H9 (cell line): Measurements from ENCODE around the gene RNPEP. TPM values are rescaled to one million over a fixed set of nuclear protein-coding genes. Genes with fewer than 3 reads are reported as not detected.

Source experiments
- DNase-seq: peaks from one replicate; pipeline ENCODE4 v3.0.0-alpha.2; 2017
- H2AFZ ChIP-seq: one replicate; pipeline ENCODE4 v1.6.1; 2013; ENCODE audit warnings: mild to moderate bottlenecking, low read length, control low read depth, moderate library complexity
- H2AK5ac ChIP-seq: 2 replicates; pipeline ENCODE4 v1.6.1; 2013; ENCODE audit warnings: low read length, control low read depth, mixed read lengths; ENCODE audit not compliant: insufficient read length
- H2BK120ac ChIP-seq: one replicate; pipeline ENCODE4 v1.6.1; 2013; ENCODE audit warnings: low read depth, mild to moderate bottlenecking, low read length, control low read depth, inconsistent platforms; ENCODE audit not compliant: poor library complexity, severe bottlenecking
- H2BK12ac ChIP-seq: 2 replicates; pipeline ENCODE4 v1.6.1; 2013; ENCODE audit warnings: low read length, control low read depth, mixed read lengths, low read depth; ENCODE audit not compliant: insufficient read length
- H2BK15ac ChIP-seq: 2 replicates; pipeline ENCODE4 v1.6.1; 2013; ENCODE audit warnings: low read depth, low read length, control low read depth
- H2BK20ac ChIP-seq: one replicate; pipeline ENCODE4 v1.6.1; 2013; ENCODE audit warnings: low read depth, mild to moderate bottlenecking, low read length, control low read depth, inconsistent platforms; ENCODE audit not compliant: poor library complexity, severe bottlenecking
- H2BK5ac ChIP-seq: 2 replicates; pipeline ENCODE4 v1.6.1; 2013; ENCODE audit warnings: low read length, control low read depth, mixed read lengths; ENCODE audit not compliant: insufficient read length
- H3K14ac ChIP-seq: 2 replicates; pipeline ENCODE4 v1.6.1; 2013; ENCODE audit warnings: low read length, control low read depth; ENCODE audit not compliant: insufficient read depth
- H3K18ac ChIP-seq: 2 replicates; pipeline ENCODE4 v1.6.1; 2013; ENCODE audit warnings: low read depth, mild to moderate bottlenecking, mixed read lengths, low read length, control low read depth; ENCODE audit not compliant: insufficient read length
- H3K23ac ChIP-seq: 2 replicates; pipeline ENCODE4 v1.6.1; 2013; ENCODE audit warnings: low read length, control low read depth, mixed read lengths, low read depth; ENCODE audit not compliant: insufficient read length
- H3K23me2 ChIP-seq: 2 replicates; pipeline ENCODE4 v1.6.1; 2013; ENCODE audit warnings: low read depth, mild to moderate bottlenecking, mixed read lengths, low read length, control low read depth; ENCODE audit not compliant: insufficient read length, poor library complexity, severe bottlenecking
- H3K27ac ChIP-seq: 2 replicates; pipeline ENCODE4 v1.5.1; 2013; ENCODE audit warnings: low read length, control low read depth, mixed read lengths, low read depth; ENCODE audit not compliant: insufficient read length
- H3K27me3 ChIP-seq: 2 replicates; pipeline ENCODE4 v1.6.1; 2013; ENCODE audit warnings: low read length, control low read depth, inconsistent platforms; ENCODE audit not compliant: insufficient read depth
- H3K4ac ChIP-seq: 2 replicates; pipeline ENCODE4 v1.6.1; 2013; ENCODE audit warnings: low read depth, mild to moderate bottlenecking, control low read depth, inconsistent platforms, low read length, moderate library complexity
- H3K4me1 ChIP-seq: 2 replicates; pipeline ENCODE4 v1.6.1; 2013; ENCODE audit warnings: low read length, control low read depth, inconsistent platforms; ENCODE audit not compliant: insufficient read depth
- H3K4me2 ChIP-seq: 2 replicates; pipeline ENCODE4 v1.6.1; 2013; ENCODE audit warnings: low read length, control low read depth, mixed read lengths; ENCODE audit not compliant: insufficient read length, insufficient read depth
- H3K56ac ChIP-seq: 2 replicates; pipeline ENCODE4 v1.6.1; 2013; ENCODE audit warnings: low read depth, mild to moderate bottlenecking, mixed read lengths, low read length, control low read depth; ENCODE audit not compliant: insufficient read length
- H3K79me1 ChIP-seq: 2 replicates; pipeline ENCODE4 v1.6.1; 2013; ENCODE audit warnings: low read depth, mild to moderate bottlenecking, moderate library complexity, low read length, control low read depth, inconsistent platforms; ENCODE audit not compliant: insufficient read depth, poor library complexity, severe bottlenecking
- H3K79me2 ChIP-seq: 2 replicates; pipeline ENCODE4 v1.6.1; 2013; ENCODE audit warnings: low read length, control low read depth, inconsistent platforms; ENCODE audit not compliant: insufficient read depth
- H3K9ac ChIP-seq: 2 replicates; pipeline ENCODE4 v1.6.1; 2013; ENCODE audit warnings: low read length, control low read depth, mixed read lengths; ENCODE audit not compliant: insufficient read length; ENCODE audit errors: extremely low read depth
- H3K9me3 ChIP-seq: one replicate; pipeline ENCODE4 v1.6.1; 2013; ENCODE audit warnings: low read depth, low read length, inconsistent platforms; ENCODE audit not compliant: control insufficient read depth
- H3T11ph ChIP-seq: one replicate; pipeline ENCODE4 v1.6.1; 2013; ENCODE audit warnings: mild to moderate bottlenecking, low read length, control low read depth, inconsistent platforms
- H4K20me1 ChIP-seq: one replicate; pipeline ENCODE4 v1.6.1; 2013; ENCODE audit not compliant: control insufficient read depth, insufficient read length, insufficient read depth
- H4K5ac ChIP-seq: 2 replicates; pipeline ENCODE4 v1.6.1; 2013; ENCODE audit warnings: low read depth, mild to moderate bottlenecking, mixed read lengths, low read length, control low read depth; ENCODE audit not compliant: insufficient read length
- H4K8ac ChIP-seq: replicated peaks from 2 replicates; pipeline ENCODE4 v1.6.1; 2013; ENCODE audit warnings: low read length, control low read depth, mixed read lengths, low read depth; ENCODE audit not compliant: insufficient read length
- H4K91ac ChIP-seq: 2 replicates; pipeline ENCODE4 v1.6.1; 2013; ENCODE audit warnings: low read depth, mild to moderate bottlenecking, moderate library complexity, mixed read lengths, low read length, control low read depth; ENCODE audit not compliant: insufficient read length
- H3K27ac Mint-ChIP-seq, 3 experiments: 2 replicates in 2 of 3; 3 replicates in 1 of 3; pipeline ENCODE4 v1.8.0; 2020 to 2021; ENCODE audit warnings: mixed read lengths in 3 of 3, mild to moderate bottlenecking in 1 of 3, moderate library complexity in 1 of 3
- H3K27me3 Mint-ChIP-seq: 2 replicates; pipeline ENCODE4 v1.8.0; 2021; ENCODE audit warnings: low read depth, mild to moderate bottlenecking, moderate library complexity, mixed read lengths
- H3K36me3 Mint-ChIP-seq, 3 experiments: 2 replicates in 2 of 3; 3 replicates in 1 of 3; pipeline ENCODE4 v1.8.0; 2020 to 2021; ENCODE audit warnings: low read depth in 3 of 3, mixed read lengths in 3 of 3; ENCODE audit not compliant: insufficient read depth in 1 of 3
- H3K4me1 Mint-ChIP-seq, 2 experiments: 2 replicates each; pipeline ENCODE4 v1.8.0; 2020; ENCODE audit warnings: mixed read lengths in 2 of 2
- H3K4me3 Mint-ChIP-seq, 2 experiments: 2 replicates in 1 of 2; 3 replicates in 1 of 2; pipeline ENCODE4 v1.8.0; 2020 to 2021; ENCODE audit warnings: mild to moderate bottlenecking in 2 of 2, mixed read lengths in 2 of 2, moderate library complexity in 1 of 2
- H3K9me3 Mint-ChIP-seq, 2 experiments: 2 replicates in 1 of 2; 3 replicates in 1 of 2; pipeline ENCODE4 v1.8.0; 2020; ENCODE audit warnings: mild to moderate bottlenecking in 2 of 2, mixed read lengths in 2 of 2, moderate library complexity in 1 of 2
- WGBS: extraction: QIAGEN DNeasy Blood & Tissue Kit; methylation state at CpG from one replicate; pipeline ENCODE4 v1.1.7; 2013; ENCODE audit warnings: missing lambda C conversion rate, low lambda C conversion rate, mixed read lengths; ENCODE audit not compliant: insufficient read length; ENCODE audit errors: extremely low coverage; 5-methylcytosine and 5-hydroxymethylcytosine counted together
- total RNA-seq: library from RNA; stranded (reverse); gene quantifications from 2 replicates; pipeline ENCODE4 v1.2.1, GENCODE V29; 2021
- TF ChIP-seq, protein P1 (sequence below): fragments of 200-600 bp; sonication (generic); conservative IDR thresholded peaks from 3 replicates; pipeline ENCODE4 v1.8.0; 2021; ENCODE audit warnings: antibody characterized with exemption, mild to moderate bottlenecking

The RNPEP gene
- total RNA-seq, 1 experiment from 2014 or later: 49.9 TPM

DNA sequence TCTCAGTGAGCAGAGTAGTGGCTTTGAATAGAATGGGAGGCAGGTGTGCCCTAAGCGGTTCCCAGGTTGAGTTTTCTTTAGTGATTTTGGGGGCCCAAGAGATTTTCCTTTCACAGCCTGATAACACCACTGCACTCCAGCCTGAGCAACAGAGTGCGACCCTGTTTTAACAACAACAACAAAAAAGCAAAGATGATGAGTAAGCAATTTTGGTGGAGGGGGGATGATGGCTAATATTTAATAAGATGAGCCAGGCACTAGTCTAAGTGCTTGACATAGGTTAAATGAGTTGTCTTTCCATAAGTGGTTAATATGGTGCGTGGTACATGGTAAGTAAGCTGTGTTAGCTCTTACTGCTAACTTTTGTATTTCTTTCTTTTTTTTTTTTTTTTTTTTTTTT is 2.0 kb downstream of the RNPEP start:
- Histone ChIP-seq H3T11ph (no peak overlapping the region), H3K23me2 (peaks cover 9% of the 10 kb centered on the region), H2AFZ (no peak overlapping the region), H3K79me1 (peaks cover 3% of the 10 kb centered on the region), H3K79me2 (peaks cover 7% of the 10 kb centered on the region; the same call in 1 of the 2 replicates), H2BK20ac (no peak overlapping the region), H3K4me2 (peak overlapping the region; percentile 73), H2AK5ac (no peak overlapping the region), H2BK5ac (no peak overlapping the region), H3K9ac (no peak overlapping the region), H2BK12ac (no peak overlapping the region), H2BK15ac (no peak overlapping the region), H4K91ac (no peak overlapping the region), H2BK120ac (no peak overlapping the region), H3K18ac (no peak overlapping the region), H3K9me3 (no peaks in the 10 kb centered on the region), H4K8ac (no peak overlapping the region), H3K23ac (no peak overlapping the region), H3K27ac (no peak overlapping the region), H3K4me1 (no peaks in the 10 kb centered on the region; the same call in 1 of the 2 replicates), H3K27me3 (no peaks in the 10 kb centered on the region; the same call in 1 of the 2 replicates), H4K5ac (no peak overlapping the region), H3K4ac (no peak overlapping the region), H4K20me1 (no peaks in the 10 kb centered on the region), H3K56ac (no peak overlapping the region), H3K14ac (no peak overlapping the region)
- Mint-ChIP-seq H3K9me3 (no peaks in the 10 kb centered on the region), H3K4me3 (peak overlapping the region; percentile 94 to 96; a peak in 4 of 5 replicates), H3K36me3 (peaks cover 6 to 19% (median 9%) of the 10 kb centered on the region in 3 experiments), H3K27me3 (peaks cover 11% of the 10 kb centered on the region), H3K27ac (no peak overlapping the region; a peak in 1 of 7 replicates), H3K4me1 (peaks cover 18 to 21% of the 10 kb centered on the region in 2 experiments)
- TF ChIP-seq, protein P1, sequence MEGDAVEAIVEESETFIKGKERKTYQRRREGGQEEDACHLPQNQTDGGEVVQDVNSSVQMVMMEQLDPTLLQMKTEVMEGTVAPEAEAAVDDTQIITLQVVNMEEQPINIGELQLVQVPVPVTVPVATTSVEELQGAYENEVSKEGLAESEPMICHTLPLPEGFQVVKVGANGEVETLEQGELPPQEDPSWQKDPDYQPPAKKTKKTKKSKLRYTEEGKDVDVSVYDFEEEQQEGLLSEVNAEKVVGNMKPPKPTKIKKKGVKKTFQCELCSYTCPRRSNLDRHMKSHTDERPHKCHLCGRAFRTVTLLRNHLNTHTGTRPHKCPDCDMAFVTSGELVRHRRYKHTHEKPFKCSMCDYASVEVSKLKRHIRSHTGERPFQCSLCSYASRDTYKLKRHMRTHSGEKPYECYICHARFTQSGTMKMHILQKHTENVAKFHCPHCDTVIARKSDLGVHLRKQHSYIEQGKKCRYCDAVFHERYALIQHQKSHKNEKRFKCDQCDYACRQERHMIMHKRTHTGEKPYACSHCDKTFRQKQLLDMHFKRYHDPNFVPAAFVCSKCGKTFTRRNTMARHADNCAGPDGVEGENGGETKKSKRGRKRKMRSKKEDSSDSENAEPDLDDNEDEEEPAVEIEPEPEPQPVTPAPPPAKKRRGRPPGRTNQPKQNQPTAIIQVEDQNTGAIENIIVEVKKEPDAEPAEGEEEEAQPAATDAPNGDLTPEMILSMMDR: no peak
- no peak for DNase-seq
- no CpG with 5 or more reads among the region's 3 CpGs for WGBS
